ENCODE data around the gene CAB39L.

DNA sequence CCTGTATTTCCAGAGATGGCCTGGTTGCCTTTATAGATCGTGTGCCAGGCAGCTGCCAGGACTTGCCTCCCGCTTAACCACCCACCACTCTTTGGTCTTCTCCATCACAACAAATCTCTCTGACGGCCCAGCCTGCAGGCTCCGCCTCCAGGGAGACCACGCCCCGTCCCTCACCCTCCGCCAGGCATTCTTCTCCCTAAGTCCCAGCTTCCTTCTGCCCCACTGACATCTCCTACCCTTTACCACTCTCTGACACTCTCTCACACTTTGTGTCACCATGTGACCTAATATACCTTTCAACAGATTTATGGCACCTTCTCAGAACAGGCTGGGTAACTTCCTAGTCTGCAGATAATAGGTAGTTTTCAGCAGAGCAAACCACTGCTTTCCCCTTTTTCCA is 95.1 kb downstream of the CAB39L start:
- TF ChIP-seq, protein P1, sequence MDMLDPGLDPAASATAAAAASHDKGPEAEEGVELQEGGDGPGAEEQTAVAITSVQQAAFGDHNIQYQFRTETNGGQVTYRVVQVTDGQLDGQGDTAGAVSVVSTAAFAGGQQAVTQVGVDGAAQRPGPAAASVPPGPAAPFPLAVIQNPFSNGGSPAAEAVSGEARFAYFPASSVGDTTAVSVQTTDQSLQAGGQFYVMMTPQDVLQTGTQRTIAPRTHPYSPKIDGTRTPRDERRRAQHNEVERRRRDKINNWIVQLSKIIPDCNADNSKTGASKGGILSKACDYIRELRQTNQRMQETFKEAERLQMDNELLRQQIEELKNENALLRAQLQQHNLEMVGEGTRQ (IDR thresholded peaks at IDR 0.05; ENCODE audit: low read depth, low read length): no peak
- TF ChIP-seq, protein P2, sequence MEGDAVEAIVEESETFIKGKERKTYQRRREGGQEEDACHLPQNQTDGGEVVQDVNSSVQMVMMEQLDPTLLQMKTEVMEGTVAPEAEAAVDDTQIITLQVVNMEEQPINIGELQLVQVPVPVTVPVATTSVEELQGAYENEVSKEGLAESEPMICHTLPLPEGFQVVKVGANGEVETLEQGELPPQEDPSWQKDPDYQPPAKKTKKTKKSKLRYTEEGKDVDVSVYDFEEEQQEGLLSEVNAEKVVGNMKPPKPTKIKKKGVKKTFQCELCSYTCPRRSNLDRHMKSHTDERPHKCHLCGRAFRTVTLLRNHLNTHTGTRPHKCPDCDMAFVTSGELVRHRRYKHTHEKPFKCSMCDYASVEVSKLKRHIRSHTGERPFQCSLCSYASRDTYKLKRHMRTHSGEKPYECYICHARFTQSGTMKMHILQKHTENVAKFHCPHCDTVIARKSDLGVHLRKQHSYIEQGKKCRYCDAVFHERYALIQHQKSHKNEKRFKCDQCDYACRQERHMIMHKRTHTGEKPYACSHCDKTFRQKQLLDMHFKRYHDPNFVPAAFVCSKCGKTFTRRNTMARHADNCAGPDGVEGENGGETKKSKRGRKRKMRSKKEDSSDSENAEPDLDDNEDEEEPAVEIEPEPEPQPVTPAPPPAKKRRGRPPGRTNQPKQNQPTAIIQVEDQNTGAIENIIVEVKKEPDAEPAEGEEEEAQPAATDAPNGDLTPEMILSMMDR (conservative IDR thresholded peaks at IDR 0.05; ENCODE audit: low read depth, low read length): no peak
- no peak for TF ChIP-seq MAFK (IDR thresholded peaks at IDR 0.05; ENCODE audit: low read depth, low read length)
- no peak for TF ChIP-seq POLR2A (IDR thresholded peaks at IDR 0.05; ENCODE audit: low read depth, low read length)
- no peak for TF ChIP-seq RFX5 (IDR thresholded peaks at IDR 0.05; ENCODE audit: low read depth, low read length)
- no peak for TF ChIP-seq CEBPB (IDR thresholded peaks at IDR 0.05; ENCODE audit: low read depth, low read length)
- TF ChIP-seq RAD21 (IDR thresholded peaks at IDR 0.05; ENCODE audit: low read length): no peak
- TF ChIP-seq, protein P3, sequence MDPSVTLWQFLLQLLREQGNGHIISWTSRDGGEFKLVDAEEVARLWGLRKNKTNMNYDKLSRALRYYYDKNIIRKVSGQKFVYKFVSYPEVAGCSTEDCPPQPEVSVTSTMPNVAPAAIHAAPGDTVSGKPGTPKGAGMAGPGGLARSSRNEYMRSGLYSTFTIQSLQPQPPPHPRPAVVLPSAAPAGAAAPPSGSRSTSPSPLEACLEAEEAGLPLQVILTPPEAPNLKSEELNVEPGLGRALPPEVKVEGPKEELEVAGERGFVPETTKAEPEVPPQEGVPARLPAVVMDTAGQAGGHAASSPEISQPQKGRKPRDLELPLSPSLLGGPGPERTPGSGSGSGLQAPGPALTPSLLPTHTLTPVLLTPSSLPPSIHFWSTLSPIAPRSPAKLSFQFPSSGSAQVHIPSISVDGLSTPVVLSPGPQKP (IDR thresholded peaks at IDR 0.05; ENCODE audit: borderline replicate concordance, low read depth, low read length): no peak
- no peak for TF ChIP-seq RCOR1 (IDR thresholded peaks at IDR 0.05; ENCODE audit: insufficient replicate concordance, low read length)
- TF ChIP-seq FOS (IDR thresholded peaks at IDR 0.05; ENCODE audit: low read depth, low read length): no peak
- no peak for TF ChIP-seq MXI1 (IDR thresholded peaks at IDR 0.05; ENCODE audit: borderline replicate concordance, low read depth, low read length)
- no peak for TF ChIP-seq BHLHE40 (IDR thresholded peaks at IDR 0.05; ENCODE audit: low read depth, low read length)
- no peak for TF ChIP-seq CHD1 (IDR thresholded peaks at IDR 0.05; ENCODE audit: low read depth, low read length)
- no peak for TF ChIP-seq MAZ (IDR thresholded peaks at IDR 0.05; ENCODE audit: borderline replicate concordance, low read depth, low read length)
